Brain microvascular endothelial cell (primary cell): ENCODE results near the gene PLAGL1.

Experiments used
- DNase-seq: peaks from one replicate; pipeline ENCODE4 v3.0.0-alpha.2; 2020
- H3K27ac ChIP-seq: fragments of 250-450 bp; sonication (Bioruptor Pico); 2 replicates; pipeline ENCODE4 v1.5.1; 2020; ENCODE audit warnings: mild to moderate bottlenecking, moderate library complexity
- H3K27me3 ChIP-seq: fragments of 250-450 bp; sonication (Bioruptor Pico); replicated peaks from 2 replicates; pipeline ENCODE4 v1.5.1; 2020; ENCODE audit warnings: mild to moderate bottlenecking
- H3K36me3 ChIP-seq: fragments of 250-450 bp; sonication (Bioruptor Pico); replicated peaks from 2 replicates; pipeline ENCODE4 v1.5.1; 2020; ENCODE audit warnings: mild to moderate bottlenecking
- H3K4me3 ChIP-seq: 2 replicates; pipeline ENCODE4 v1.5.1; 2011; ENCODE audit warnings: low read depth, mild to moderate bottlenecking, control low read depth, low read length, moderate library complexity
- in situ Hi-C: cut with HindIII; loops from 2 replicates; pipeline ENCODE4 v1.10.0; 2017; ENCODE audit warnings: low sequenced_read_pairs, low pct_ligation_motif_present
- TF ChIP-seq, protein P1 (sequence below): IDR thresholded peaks from 2 replicates; pipeline ENCODE4 v1.5.1; 2011; ENCODE audit warnings: low read depth, mild to moderate bottlenecking, moderate library complexity, low read length, control low read depth, inconsistent platforms; ENCODE audit errors: missing control alignments

The PLAGL1 gene

DNA sequence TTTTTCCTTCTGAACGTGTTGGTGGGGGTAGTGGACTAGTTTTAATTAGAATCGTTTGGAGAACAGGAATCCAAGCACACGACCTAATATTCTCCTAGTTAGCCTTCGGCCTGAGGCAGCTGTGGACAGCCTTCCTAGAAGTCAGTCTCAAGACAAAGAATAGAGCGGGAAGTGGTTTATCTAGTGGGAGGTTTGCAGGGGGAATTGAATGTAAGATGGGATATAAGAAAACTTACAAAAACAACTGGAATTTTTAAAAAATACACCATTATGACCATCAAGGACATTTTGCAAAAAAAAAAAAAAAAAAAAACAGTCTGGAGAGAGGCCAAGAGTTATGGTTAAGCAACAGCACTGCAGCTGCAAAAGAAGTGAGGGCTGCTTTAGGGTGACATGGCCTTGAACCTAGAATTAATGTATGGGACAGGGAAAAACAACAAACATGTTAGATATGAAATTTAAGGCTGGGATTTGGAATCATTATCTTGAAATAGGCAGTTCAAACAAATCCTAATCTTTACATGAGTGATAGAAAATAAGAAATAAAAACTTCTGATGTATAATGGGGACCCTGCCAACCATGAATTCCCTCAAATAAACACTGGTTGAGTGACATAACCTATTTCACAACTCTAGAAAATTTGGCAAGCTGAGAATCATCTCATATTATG lies 40.2 kb downstream of the PLAGL1 start:
- no peaks in the 10 kb centered on the region for H3K27me3 ChIP-seq
- H3K36me3 ChIP-seq: no peaks in the 10 kb centered on the region
- H3K4me3 ChIP-seq: no peak overlapping the region
- no peak overlapping the region for H3K27ac ChIP-seq
- TF ChIP-seq, protein P1, sequence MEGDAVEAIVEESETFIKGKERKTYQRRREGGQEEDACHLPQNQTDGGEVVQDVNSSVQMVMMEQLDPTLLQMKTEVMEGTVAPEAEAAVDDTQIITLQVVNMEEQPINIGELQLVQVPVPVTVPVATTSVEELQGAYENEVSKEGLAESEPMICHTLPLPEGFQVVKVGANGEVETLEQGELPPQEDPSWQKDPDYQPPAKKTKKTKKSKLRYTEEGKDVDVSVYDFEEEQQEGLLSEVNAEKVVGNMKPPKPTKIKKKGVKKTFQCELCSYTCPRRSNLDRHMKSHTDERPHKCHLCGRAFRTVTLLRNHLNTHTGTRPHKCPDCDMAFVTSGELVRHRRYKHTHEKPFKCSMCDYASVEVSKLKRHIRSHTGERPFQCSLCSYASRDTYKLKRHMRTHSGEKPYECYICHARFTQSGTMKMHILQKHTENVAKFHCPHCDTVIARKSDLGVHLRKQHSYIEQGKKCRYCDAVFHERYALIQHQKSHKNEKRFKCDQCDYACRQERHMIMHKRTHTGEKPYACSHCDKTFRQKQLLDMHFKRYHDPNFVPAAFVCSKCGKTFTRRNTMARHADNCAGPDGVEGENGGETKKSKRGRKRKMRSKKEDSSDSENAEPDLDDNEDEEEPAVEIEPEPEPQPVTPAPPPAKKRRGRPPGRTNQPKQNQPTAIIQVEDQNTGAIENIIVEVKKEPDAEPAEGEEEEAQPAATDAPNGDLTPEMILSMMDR: no peak
- in situ Hi-C loops: no loop called here
- no peak for DNase-seq

DNA sequence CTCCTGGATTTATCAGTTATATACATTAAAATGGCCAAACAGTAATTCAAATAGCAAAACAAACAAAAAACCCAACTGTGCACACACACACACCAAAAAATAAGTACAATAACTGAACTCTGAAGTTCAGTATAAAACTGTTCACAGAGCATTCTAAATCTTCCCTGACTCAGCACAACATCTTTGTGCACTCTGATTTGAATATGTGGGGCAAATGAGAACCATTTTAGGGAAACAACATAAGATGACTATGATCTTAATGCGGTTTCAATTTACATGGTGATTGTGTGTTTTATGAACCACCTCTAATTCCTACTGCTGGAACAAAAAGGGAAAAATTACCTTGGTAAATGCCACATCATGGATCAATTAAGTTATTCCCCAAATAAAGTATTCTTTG lies 41.7 kb downstream of the PLAGL1 start:
- no peak overlapping the region for H3K4me3 ChIP-seq
- TF ChIP-seq, protein P1: no peak
- H3K27me3 ChIP-seq: no peaks in the 10 kb centered on the region
- no peaks in the 10 kb centered on the region for H3K36me3 ChIP-seq
- no peak for DNase-seq
- in situ Hi-C loops: no loop called here
- no peak overlapping the region for H3K27ac ChIP-seq

DNA sequence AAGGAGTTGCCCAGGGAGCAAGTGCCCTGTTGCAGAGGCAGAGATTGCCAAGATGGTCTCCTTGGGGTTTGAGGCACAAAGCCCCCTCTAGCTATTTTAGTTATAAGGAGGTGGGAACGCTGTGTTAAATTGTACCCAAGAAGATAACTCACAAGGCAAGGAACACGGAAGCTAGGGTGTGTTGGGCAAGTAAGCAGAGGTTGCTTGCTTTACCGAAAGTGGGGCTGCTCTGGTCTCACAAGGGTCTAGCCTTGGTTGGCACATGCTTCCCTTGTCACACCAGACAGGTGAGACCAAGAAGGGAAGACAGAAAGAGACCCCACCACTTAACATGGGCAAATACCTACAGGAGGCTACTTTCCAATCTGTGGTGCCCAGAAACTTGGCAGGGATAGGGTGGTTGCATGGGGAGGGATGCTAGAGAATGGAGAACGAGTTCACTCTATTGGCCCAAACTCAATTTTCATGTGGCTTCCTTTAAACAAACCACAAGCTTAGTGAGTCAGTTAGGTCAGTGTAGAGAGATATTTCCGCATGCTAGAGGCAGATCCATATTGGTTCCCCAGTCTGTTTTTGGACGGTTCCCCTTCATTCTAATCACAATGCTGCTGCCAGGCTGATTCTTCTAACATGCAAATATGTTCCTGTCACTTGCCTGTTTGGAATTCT lies 42.4 kb downstream of the PLAGL1 start:
- H3K36me3 ChIP-seq: no peaks in the 10 kb centered on the region
- no peak overlapping the region for H3K4me3 ChIP-seq
- DNase-seq: peak; percentile 47
- TF ChIP-seq, protein P1: no peak
- no peak overlapping the region for H3K27ac ChIP-seq
- in situ Hi-C loops: no loop called here
- no peaks in the 10 kb centered on the region for H3K27me3 ChIP-seq

DNA sequence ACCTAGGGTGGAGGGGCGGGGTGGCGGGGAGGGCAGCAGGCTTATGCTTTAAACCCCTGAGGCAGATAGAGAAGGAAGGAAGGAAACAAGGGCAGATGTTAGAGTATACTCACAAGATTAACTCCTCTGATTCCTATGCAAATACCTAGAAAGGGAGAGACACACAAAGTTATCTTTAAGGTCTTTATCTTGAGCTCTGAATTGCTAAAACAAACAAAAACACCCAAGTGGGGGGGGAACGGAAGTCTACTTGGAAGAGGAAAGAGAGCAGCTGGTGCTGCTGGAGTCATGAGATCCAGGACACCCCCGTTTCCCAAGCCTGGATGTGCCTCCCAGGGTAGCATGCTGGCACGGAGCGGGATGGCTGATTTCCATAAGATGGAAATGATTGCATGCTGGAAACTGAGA lies 43.4 kb downstream of the PLAGL1 start:
- peak; percentile 7 for DNase-seq
- Histone ChIP-seq H3K27ac (no peak overlapping the region), H3K27me3 (no peaks in the 10 kb centered on the region), H3K36me3 (no peaks in the 10 kb centered on the region), H3K4me3 (no peak overlapping the region)
- in situ Hi-C loops: no loop called here
- TF ChIP-seq, protein P1: no peak

DNA sequence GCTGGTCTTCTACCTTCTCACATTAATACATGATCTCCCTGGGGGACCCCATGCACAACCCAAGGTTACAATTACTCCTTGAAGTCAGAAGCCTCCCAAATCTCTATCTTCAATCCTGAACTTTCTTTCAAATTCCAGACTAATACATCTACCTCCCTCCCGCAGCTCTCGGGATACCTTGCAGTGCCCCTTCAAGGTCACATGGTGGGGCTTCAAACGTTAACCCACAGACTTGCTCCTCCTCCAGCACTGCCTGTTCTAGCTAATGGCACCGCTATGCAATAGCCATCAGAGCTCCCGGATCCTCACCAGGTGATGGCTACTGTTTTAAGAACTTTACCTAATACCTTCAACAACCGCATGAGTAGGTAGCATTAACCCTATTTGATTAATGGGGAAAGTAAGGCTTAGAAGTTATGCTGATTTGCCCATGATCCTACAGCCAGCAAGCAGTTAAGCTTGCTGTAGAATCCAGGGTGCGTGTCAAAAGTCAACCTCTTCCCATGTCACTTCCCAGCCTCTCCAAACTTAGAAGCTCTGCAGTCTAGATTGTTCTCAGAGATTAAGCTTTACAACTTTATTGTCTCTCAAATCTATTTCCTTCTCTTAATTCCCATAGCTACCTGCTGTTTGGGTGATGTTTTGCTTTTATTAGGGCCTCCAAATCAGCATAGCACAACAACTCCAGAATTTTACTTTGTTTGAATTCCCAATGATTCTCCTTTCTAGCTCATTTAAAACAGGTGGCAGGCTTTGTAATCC lies 44.7 kb downstream of the PLAGL1 start:
- TF ChIP-seq, protein P1: no peak
- Histone ChIP-seq H3K27me3 (no peaks in the 10 kb centered on the region), H3K27ac (no peak overlapping the region), H3K36me3 (no peaks in the 10 kb centered on the region), H3K4me3 (no peak overlapping the region)
- DNase-seq: no peak
- in situ Hi-C loops: no loop called here
